H9 (cell line): ENCODE measurements around the gene DYNC2H1. TPM values are rescaled to one million over a fixed set of nuclear protein-coding genes. Genes with fewer than 3 reads are reported as not detected.

Source experiments
- DNase-seq: peaks from one replicate; pipeline ENCODE4 v3.0.0-alpha.2; 2017
- H2AFZ ChIP-seq: one replicate; pipeline ENCODE4 v1.6.1; 2013; ENCODE audit warnings: mild to moderate bottlenecking, low read length, control low read depth, moderate library complexity
- H2AK5ac ChIP-seq: 2 replicates; pipeline ENCODE4 v1.6.1; 2013; ENCODE audit warnings: low read length, control low read depth, mixed read lengths; ENCODE audit not compliant: insufficient read length
- H2BK120ac ChIP-seq: one replicate; pipeline ENCODE4 v1.6.1; 2013; ENCODE audit warnings: low read depth, mild to moderate bottlenecking, low read length, control low read depth, inconsistent platforms; ENCODE audit not compliant: poor library complexity, severe bottlenecking
- H2BK12ac ChIP-seq: 2 replicates; pipeline ENCODE4 v1.6.1; 2013; ENCODE audit warnings: low read length, control low read depth, mixed read lengths, low read depth; ENCODE audit not compliant: insufficient read length
- H2BK15ac ChIP-seq: 2 replicates; pipeline ENCODE4 v1.6.1; 2013; ENCODE audit warnings: low read depth, low read length, control low read depth
- H2BK20ac ChIP-seq: one replicate; pipeline ENCODE4 v1.6.1; 2013; ENCODE audit warnings: low read depth, mild to moderate bottlenecking, low read length, control low read depth, inconsistent platforms; ENCODE audit not compliant: poor library complexity, severe bottlenecking
- H2BK5ac ChIP-seq: 2 replicates; pipeline ENCODE4 v1.6.1; 2013; ENCODE audit warnings: low read length, control low read depth, mixed read lengths; ENCODE audit not compliant: insufficient read length
- H3K14ac ChIP-seq: 2 replicates; pipeline ENCODE4 v1.6.1; 2013; ENCODE audit warnings: low read length, control low read depth; ENCODE audit not compliant: insufficient read depth
- H3K18ac ChIP-seq: 2 replicates; pipeline ENCODE4 v1.6.1; 2013; ENCODE audit warnings: low read depth, mild to moderate bottlenecking, mixed read lengths, low read length, control low read depth; ENCODE audit not compliant: insufficient read length
- H3K23ac ChIP-seq: 2 replicates; pipeline ENCODE4 v1.6.1; 2013; ENCODE audit warnings: low read length, control low read depth, mixed read lengths, low read depth; ENCODE audit not compliant: insufficient read length
- H3K23me2 ChIP-seq: 2 replicates; pipeline ENCODE4 v1.6.1; 2013; ENCODE audit warnings: low read depth, mild to moderate bottlenecking, mixed read lengths, low read length, control low read depth; ENCODE audit not compliant: insufficient read length, poor library complexity, severe bottlenecking
- H3K27ac ChIP-seq: 2 replicates; pipeline ENCODE4 v1.5.1; 2013; ENCODE audit warnings: low read length, control low read depth, mixed read lengths, low read depth; ENCODE audit not compliant: insufficient read length
- H3K27me3 ChIP-seq: 2 replicates; pipeline ENCODE4 v1.6.1; 2013; ENCODE audit warnings: low read length, control low read depth, inconsistent platforms; ENCODE audit not compliant: insufficient read depth
- H3K4ac ChIP-seq: 2 replicates; pipeline ENCODE4 v1.6.1; 2013; ENCODE audit warnings: low read depth, mild to moderate bottlenecking, control low read depth, inconsistent platforms, low read length, moderate library complexity
- H3K4me1 ChIP-seq: 2 replicates; pipeline ENCODE4 v1.6.1; 2013; ENCODE audit warnings: low read length, control low read depth, inconsistent platforms; ENCODE audit not compliant: insufficient read depth
- H3K4me2 ChIP-seq: 2 replicates; pipeline ENCODE4 v1.6.1; 2013; ENCODE audit warnings: low read length, control low read depth, mixed read lengths; ENCODE audit not compliant: insufficient read length, insufficient read depth
- H3K56ac ChIP-seq: 2 replicates; pipeline ENCODE4 v1.6.1; 2013; ENCODE audit warnings: low read depth, mild to moderate bottlenecking, mixed read lengths, low read length, control low read depth; ENCODE audit not compliant: insufficient read length
- H3K79me1 ChIP-seq: 2 replicates; pipeline ENCODE4 v1.6.1; 2013; ENCODE audit warnings: low read depth, mild to moderate bottlenecking, moderate library complexity, low read length, control low read depth, inconsistent platforms; ENCODE audit not compliant: insufficient read depth, poor library complexity, severe bottlenecking
- H3K79me2 ChIP-seq: 2 replicates; pipeline ENCODE4 v1.6.1; 2013; ENCODE audit warnings: low read length, control low read depth, inconsistent platforms; ENCODE audit not compliant: insufficient read depth
- H3K9ac ChIP-seq: 2 replicates; pipeline ENCODE4 v1.6.1; 2013; ENCODE audit warnings: low read length, control low read depth, mixed read lengths; ENCODE audit not compliant: insufficient read length; ENCODE audit errors: extremely low read depth
- H3K9me3 ChIP-seq: one replicate; pipeline ENCODE4 v1.6.1; 2013; ENCODE audit warnings: low read depth, low read length, inconsistent platforms; ENCODE audit not compliant: control insufficient read depth
- H3T11ph ChIP-seq: one replicate; pipeline ENCODE4 v1.6.1; 2013; ENCODE audit warnings: mild to moderate bottlenecking, low read length, control low read depth, inconsistent platforms
- H4K20me1 ChIP-seq: one replicate; pipeline ENCODE4 v1.6.1; 2013; ENCODE audit not compliant: control insufficient read depth, insufficient read length, insufficient read depth
- H4K5ac ChIP-seq: 2 replicates; pipeline ENCODE4 v1.6.1; 2013; ENCODE audit warnings: low read depth, mild to moderate bottlenecking, mixed read lengths, low read length, control low read depth; ENCODE audit not compliant: insufficient read length
- H4K8ac ChIP-seq: replicated peaks from 2 replicates; pipeline ENCODE4 v1.6.1; 2013; ENCODE audit warnings: low read length, control low read depth, mixed read lengths, low read depth; ENCODE audit not compliant: insufficient read length
- H4K91ac ChIP-seq: 2 replicates; pipeline ENCODE4 v1.6.1; 2013; ENCODE audit warnings: low read depth, mild to moderate bottlenecking, moderate library complexity, mixed read lengths, low read length, control low read depth; ENCODE audit not compliant: insufficient read length
- H3K27ac Mint-ChIP-seq, 3 experiments: 2 replicates in 2 of 3; 3 replicates in 1 of 3; pipeline ENCODE4 v1.8.0; 2020 to 2021; ENCODE audit warnings: mixed read lengths in 3 of 3, mild to moderate bottlenecking in 1 of 3, moderate library complexity in 1 of 3
- H3K27me3 Mint-ChIP-seq: 2 replicates; pipeline ENCODE4 v1.8.0; 2021; ENCODE audit warnings: low read depth, mild to moderate bottlenecking, moderate library complexity, mixed read lengths
- H3K36me3 Mint-ChIP-seq, 3 experiments: 2 replicates in 2 of 3; 3 replicates in 1 of 3; pipeline ENCODE4 v1.8.0; 2020 to 2021; ENCODE audit warnings: low read depth in 3 of 3, mixed read lengths in 3 of 3; ENCODE audit not compliant: insufficient read depth in 1 of 3
- H3K4me1 Mint-ChIP-seq, 2 experiments: 2 replicates each; pipeline ENCODE4 v1.8.0; 2020; ENCODE audit warnings: mixed read lengths in 2 of 2
- H3K4me3 Mint-ChIP-seq, 2 experiments: 2 replicates in 1 of 2; 3 replicates in 1 of 2; pipeline ENCODE4 v1.8.0; 2020 to 2021; ENCODE audit warnings: mild to moderate bottlenecking in 2 of 2, mixed read lengths in 2 of 2, moderate library complexity in 1 of 2
- H3K9me3 Mint-ChIP-seq, 2 experiments: 2 replicates in 1 of 2; 3 replicates in 1 of 2; pipeline ENCODE4 v1.8.0; 2020; ENCODE audit warnings: mild to moderate bottlenecking in 2 of 2, mixed read lengths in 2 of 2, moderate library complexity in 1 of 2
- CTCF ChIP-seq: fragments of 200-600 bp; sonication (generic); conservative IDR thresholded peaks from 3 replicates; pipeline ENCODE4 v1.8.0; 2021; ENCODE audit warnings: antibody characterized with exemption, mild to moderate bottlenecking
- WGBS: extraction: QIAGEN DNeasy Blood & Tissue Kit; methylation state at CpG from one replicate; pipeline ENCODE4 v1.1.7; 2013; ENCODE audit warnings: missing lambda C conversion rate, low lambda C conversion rate, mixed read lengths; ENCODE audit not compliant: insufficient read length; ENCODE audit errors: extremely low coverage; 5-methylcytosine and 5-hydroxymethylcytosine counted together
- total RNA-seq: library from RNA; stranded (reverse); gene quantifications from 2 replicates; pipeline ENCODE4 v1.2.1, GENCODE V29; 2021

The DYNC2H1 gene
- total RNA-seq, 1 experiment from 2014 or later = 13.2 TPM

DNA sequence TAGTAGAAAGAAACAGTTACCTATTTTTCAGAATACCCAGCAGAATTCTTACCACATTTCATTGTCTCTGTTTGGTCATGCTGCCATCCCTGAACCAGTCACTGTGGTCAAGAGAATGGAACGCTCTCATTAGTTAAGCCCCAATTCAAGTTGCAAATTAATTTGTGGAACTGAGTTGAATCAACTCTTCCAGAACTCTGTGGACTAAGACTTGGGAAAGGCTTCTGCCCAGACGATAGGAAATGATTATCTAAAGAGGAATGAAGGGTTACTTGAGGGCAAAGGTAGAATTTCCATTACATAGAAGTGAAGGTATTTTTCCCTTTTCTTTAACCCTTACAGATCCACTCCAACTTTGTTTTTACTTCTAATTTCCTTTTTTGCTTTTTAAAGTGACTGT lies 286.4 kb downstream of the DYNC2H1 start:
- Histone ChIP-seq H2BK5ac (no peak overlapping the region), H3K23me2 (no peaks in the 10 kb centered on the region), H4K8ac (no peak overlapping the region), H2BK12ac (no peak overlapping the region), H3K27me3 (no peaks in the 10 kb centered on the region), H4K20me1 (no peaks in the 10 kb centered on the region), H3K27ac (no peak overlapping the region), H3K79me2 (no peaks in the 10 kb centered on the region), H3K23ac (no peak overlapping the region), H2AK5ac (no peak overlapping the region), H3K14ac (no peak overlapping the region), H2BK15ac (no peak overlapping the region), H3K18ac (no peak overlapping the region), H4K5ac (no peak overlapping the region), H3K9ac (no peak overlapping the region), H3K9me3 (no peaks in the 10 kb centered on the region), H3K4me1 (no peaks in the 10 kb centered on the region), H3T11ph (no peak overlapping the region), H3K56ac (no peak overlapping the region), H2BK20ac (no peak overlapping the region), H2BK120ac (no peak overlapping the region), H2AFZ (no peak overlapping the region), H3K4me2 (no peak overlapping the region), H4K91ac (no peak overlapping the region), H3K79me1 (no peaks in the 10 kb centered on the region), H3K4ac (no peak overlapping the region)
- peaks cover 6% of the 10 kb centered on the region in 2 experiments; a peak in 1 of 4 replicates for H3K4me1 Mint-ChIP-seq
- H3K4me3 Mint-ChIP-seq = no peak overlapping the region
- no peak for TF ChIP-seq CTCF
- peaks cover 10 to 24% (median 12%) of the 10 kb centered on the region in 3 experiments for H3K36me3 Mint-ChIP-seq
- no peak for DNase-seq
- H3K27me3 Mint-ChIP-seq = no peaks in the 10 kb centered on the region
- H3K9me3 Mint-ChIP-seq = peaks cover 15 to 17% of the 10 kb centered on the region in 2 experiments
- H3K27ac Mint-ChIP-seq = no peak overlapping the region; a peak in 1 of 7 replicates
- no CpG with 5 or more reads among the region's 2 CpGs for WGBS
